Calu3 (cell line): Measurements from ENCODE around the gene ITGB2. TPM values are rescaled to one million over a fixed set of nuclear protein-coding genes. Genes with fewer than 3 reads are reported as not detected.

Experiments used
- BruUV-seq: library from RNA; stranded (reverse); fragments of 400-500 nt; replicated peaks from 2 replicates; lab custom pipeline; 2021; lab: Mats Ljungman, UMichigan
- CTCF ChIA-PET: fragments of 300-600 bp; sonication (Branson Sonifier 250); formaldehyde crosslinking; loops from one replicate; lab custom pipeline; 2022; ENCODE audit warnings: antibody characterized with exemption; lab: Charles Lee
- DNase-seq: peaks from one replicate; pipeline ENCODE4 v3.0.0; 2022
- H3K27ac Mint-ChIP-seq: one replicate; pipeline ENCODE4 v1.8.0; 2022; ENCODE audit warnings: mixed read lengths; ENCODE audit not compliant: unreplicated experiment
- H3K27me3 Mint-ChIP-seq: one replicate; pipeline ENCODE4 v1.8.0; 2022; ENCODE audit warnings: mixed read lengths; ENCODE audit not compliant: unreplicated experiment
- H3K36me3 Mint-ChIP-seq: one replicate; pipeline ENCODE4 v1.8.0; 2022; ENCODE audit warnings: mild to moderate bottlenecking, moderate library complexity, mixed read lengths; ENCODE audit not compliant: insufficient read depth, unreplicated experiment
- H3K4me1 Mint-ChIP-seq: one replicate; pipeline ENCODE4 v1.8.0; 2022; ENCODE audit warnings: mild to moderate bottlenecking, low read depth, mixed read lengths; ENCODE audit not compliant: unreplicated experiment
- H3K4me3 Mint-ChIP-seq: one replicate; pipeline ENCODE4 v1.8.0; 2022; ENCODE audit warnings: mild to moderate bottlenecking, low read depth, moderate library complexity, mixed read lengths; ENCODE audit not compliant: unreplicated experiment
- H3K9me3 Mint-ChIP-seq: one replicate; pipeline ENCODE4 v1.8.0; 2022; ENCODE audit warnings: low read depth, mixed read lengths; ENCODE audit not compliant: unreplicated experiment
- intact Hi-C: fragments of 100-400 bp; cut with micrococcal nuclease; formaldehyde crosslinking; loops from one replicate; pipeline ENCODE4 v1.10.0; 2022; ENCODE audit not compliant: unreplicated experiment
- total RNA-seq: library from RNA; stranded (reverse); gene quantifications from 2 replicates; pipeline ENCODE4 v1.2.3, GENCODE V29; 2022
- TF ChIP-seq, protein P1 (sequence below): fragments of 200-600 bp; IDR thresholded peaks from one replicate; pipeline ENCODE4 v1.8.0; 2022; ENCODE audit warnings: antibody characterized with exemption; ENCODE audit not compliant: unreplicated experiment

Gene ITGB2
- total RNA-seq, 1 experiment from 2014 or later, result 0.42 TPM

GRCh38 chr21:44892536-44893277 lies 28.0 kb downstream of the ITGB2 start:
- Mint-ChIP-seq H3K9me3 (no peaks in the 10 kb centered on the region), H3K27ac (no peak overlapping the region), H3K27me3 (peaks cover 33% of the 10 kb centered on the region), H3K4me1 (no peaks in the 10 kb centered on the region), H3K4me3 (no peak overlapping the region), H3K36me3 (peaks cover 4% of the 10 kb centered on the region)
- peak; percentile 70 for DNase-seq
- intact Hi-C loops, result no loop called here
- CTCF ChIA-PET, result interaction anchor here (0.7 to 1.0 kb wide), 3 partner anchors 9 to 22 kb away, joined by 3 to 5 read pairs (median 4); partner anchors contain the start of gene PTTG1IP
- TF ChIP-seq, protein P1, sequence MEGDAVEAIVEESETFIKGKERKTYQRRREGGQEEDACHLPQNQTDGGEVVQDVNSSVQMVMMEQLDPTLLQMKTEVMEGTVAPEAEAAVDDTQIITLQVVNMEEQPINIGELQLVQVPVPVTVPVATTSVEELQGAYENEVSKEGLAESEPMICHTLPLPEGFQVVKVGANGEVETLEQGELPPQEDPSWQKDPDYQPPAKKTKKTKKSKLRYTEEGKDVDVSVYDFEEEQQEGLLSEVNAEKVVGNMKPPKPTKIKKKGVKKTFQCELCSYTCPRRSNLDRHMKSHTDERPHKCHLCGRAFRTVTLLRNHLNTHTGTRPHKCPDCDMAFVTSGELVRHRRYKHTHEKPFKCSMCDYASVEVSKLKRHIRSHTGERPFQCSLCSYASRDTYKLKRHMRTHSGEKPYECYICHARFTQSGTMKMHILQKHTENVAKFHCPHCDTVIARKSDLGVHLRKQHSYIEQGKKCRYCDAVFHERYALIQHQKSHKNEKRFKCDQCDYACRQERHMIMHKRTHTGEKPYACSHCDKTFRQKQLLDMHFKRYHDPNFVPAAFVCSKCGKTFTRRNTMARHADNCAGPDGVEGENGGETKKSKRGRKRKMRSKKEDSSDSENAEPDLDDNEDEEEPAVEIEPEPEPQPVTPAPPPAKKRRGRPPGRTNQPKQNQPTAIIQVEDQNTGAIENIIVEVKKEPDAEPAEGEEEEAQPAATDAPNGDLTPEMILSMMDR, result peak; percentile 74
- no TSS peak for BruUV-seq

DNA sequence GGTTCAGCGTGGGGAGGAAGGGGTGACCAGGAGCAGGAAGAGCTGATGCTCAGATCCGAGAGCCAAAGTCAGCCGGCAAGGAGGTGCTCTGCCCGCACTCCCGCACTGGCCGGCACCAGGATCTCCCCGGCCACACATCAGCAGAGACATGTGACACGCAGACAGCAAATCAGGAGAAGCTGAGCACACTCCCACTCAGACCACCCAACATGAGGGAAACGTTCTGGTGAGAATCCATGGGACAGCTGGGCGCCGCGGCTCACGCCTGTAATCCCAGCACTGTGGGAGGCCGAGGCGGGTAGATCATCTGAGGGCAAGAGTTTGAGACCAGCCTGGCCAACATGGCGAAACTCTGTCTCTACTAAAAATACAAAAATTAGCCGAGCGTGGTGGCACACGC lies 28.6 kb downstream of the ITGB2 start:
- H3K4me3 Mint-ChIP-seq, result no peak overlapping the region
- H3K27ac Mint-ChIP-seq, result no peak overlapping the region
- no peak for DNase-seq
- intact Hi-C loops, result no loop called here
- CTCF ChIA-PET, result interaction anchor here (1.0 kb wide), 1 partner anchor 19 kb away, joined by 3 read pairs; the partner anchor contains the start of gene PTTG1IP
- TF ChIP-seq, protein P1, result no peak
- no TSS peak for BruUV-seq
- H3K9me3 Mint-ChIP-seq, result no peaks in the 10 kb centered on the region
- H3K36me3 Mint-ChIP-seq, result peaks cover 4% of the 10 kb centered on the region
- no peaks in the 10 kb centered on the region for H3K4me1 Mint-ChIP-seq
- H3K27me3 Mint-ChIP-seq, result peaks cover 33% of the 10 kb centered on the region

GRCh38 chr21:44891631-44892031 lies 29.1 kb downstream of the ITGB2 start:
- CTCF ChIA-PET, result interaction anchor here (1.0 kb wide), 1 partner anchor 18 kb away, joined by 3 read pairs; the partner anchor contains the start of gene PTTG1IP

DNA sequence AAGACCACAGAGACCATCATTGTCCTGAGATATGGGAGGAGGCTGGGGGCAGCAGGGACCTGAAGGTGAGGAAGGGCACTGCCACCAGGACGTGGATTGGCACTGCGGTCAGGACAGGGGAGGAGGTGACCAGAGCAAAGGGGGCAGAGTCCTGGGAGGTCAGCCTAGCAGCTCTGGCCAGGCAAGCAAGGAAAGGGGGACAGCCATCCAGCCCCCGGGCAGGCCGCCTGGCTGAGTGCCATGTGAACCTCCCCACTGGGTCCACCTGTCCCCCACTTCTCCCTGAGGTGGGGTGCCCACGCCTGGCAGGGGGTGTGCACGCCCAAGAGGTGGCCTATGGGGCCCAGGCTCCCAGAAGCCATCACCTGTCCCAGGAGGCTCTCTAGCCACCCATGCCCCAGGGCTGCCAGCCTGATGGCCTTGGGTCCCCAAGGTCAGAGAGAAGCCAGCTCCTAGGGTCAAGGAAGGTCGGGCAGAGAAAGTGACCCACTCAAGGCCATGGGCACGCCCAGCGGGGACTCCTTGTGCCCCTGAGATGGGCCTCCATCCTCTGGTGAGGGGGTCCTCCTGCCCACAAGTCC lies 29.6 kb downstream of the ITGB2 start:
- no peak for DNase-seq
- Mint-ChIP-seq H3K36me3 (peaks cover 4% of the 10 kb centered on the region), H3K9me3 (no peaks in the 10 kb centered on the region), H3K4me1 (no peaks in the 10 kb centered on the region), H3K27ac (no peak overlapping the region), H3K27me3 (peaks cover 33% of the 10 kb centered on the region), H3K4me3 (no peak overlapping the region)
- intact Hi-C loops, result no loop called here
- CTCF ChIA-PET, result no interaction called here
- TF ChIP-seq, protein P1, result no peak
- BruUV-seq, result no TSS peak

More at GRCh38 chr21:44891631-44892031, 29.1 kb downstream of the ITGB2 start:
- peaks cover 4% of the 10 kb centered on the region for H3K36me3 Mint-ChIP-seq
- peaks cover 33% of the 10 kb centered on the region for H3K27me3 Mint-ChIP-seq
- no peaks in the 10 kb centered on the region for H3K4me1 Mint-ChIP-seq
- TF ChIP-seq, protein P1, result no peak
- no peak overlapping the region for H3K4me3 Mint-ChIP-seq
- BruUV-seq, result no TSS peak
- DNase-seq, result no peak
- no peaks in the 10 kb centered on the region for H3K9me3 Mint-ChIP-seq
- intact Hi-C loops, result no loop called here
- no peak overlapping the region for H3K27ac Mint-ChIP-seq
